Measurements from ENCODE around the gene GPER1. TPM values are rescaled to one million over a fixed set of nuclear protein-coding genes. Genes with fewer than 3 reads are reported as not detected.

Gene GPER1
- total and polyA plus RNA-seq, 4 donors = 2.9 to 23.1 (median 7.4) TPM

- TF ChIP-seq, protein P1, sequence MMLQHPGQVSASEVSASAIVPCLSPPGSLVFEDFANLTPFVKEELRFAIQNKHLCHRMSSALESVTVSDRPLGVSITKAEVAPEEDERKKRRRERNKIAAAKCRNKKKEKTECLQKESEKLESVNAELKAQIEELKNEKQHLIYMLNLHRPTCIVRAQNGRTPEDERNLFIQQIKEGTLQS (IDR thresholded peaks at IDR 0.05) = no peak
- no peak for TF ChIP-seq GABPA (IDR thresholded peaks at IDR 0.05 in 1 of 2, conservative IDR thresholded peaks at IDR 0.05 in 1 of 2)
- TF ChIP-seq REST (IDR thresholded peaks at IDR 0.05) = peak; percentile 41
Observed at GRCh38 chr7:1123715-1124114, 35.8 kb downstream of the GPER1 start (continued).

DNA sequence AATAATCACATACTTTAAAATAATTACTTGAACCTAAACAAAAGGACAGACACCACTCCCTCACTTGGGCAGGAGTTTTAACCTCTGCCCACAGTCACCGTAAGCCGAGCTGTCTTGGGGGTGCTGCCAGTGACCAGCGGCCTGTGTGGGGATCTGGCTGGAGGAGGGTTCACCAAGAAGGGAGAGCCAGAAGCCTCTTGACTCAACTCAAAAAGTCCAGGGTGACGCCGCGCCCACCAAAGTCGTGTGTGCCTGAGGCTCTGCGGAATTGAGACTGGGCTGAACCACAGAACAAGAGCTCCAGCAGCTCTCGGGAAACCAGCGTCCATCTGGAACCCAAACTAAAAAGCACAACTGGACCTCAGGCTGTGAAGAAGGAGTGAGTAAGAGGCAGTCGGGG lies 36.3 kb downstream of the GPER1 start:
- 82% methylated on average over 11 of the region's 11 CpGs for WGBS
- H3K27me3 ChIP-seq (ENCODE audit: control insufficient read depth in 4 of 4, insufficient read depth in 4 of 4, low read length in 3 of 4) = no peaks in the 10 kb centered on the region
- TF ChIP-seq, protein P2, sequence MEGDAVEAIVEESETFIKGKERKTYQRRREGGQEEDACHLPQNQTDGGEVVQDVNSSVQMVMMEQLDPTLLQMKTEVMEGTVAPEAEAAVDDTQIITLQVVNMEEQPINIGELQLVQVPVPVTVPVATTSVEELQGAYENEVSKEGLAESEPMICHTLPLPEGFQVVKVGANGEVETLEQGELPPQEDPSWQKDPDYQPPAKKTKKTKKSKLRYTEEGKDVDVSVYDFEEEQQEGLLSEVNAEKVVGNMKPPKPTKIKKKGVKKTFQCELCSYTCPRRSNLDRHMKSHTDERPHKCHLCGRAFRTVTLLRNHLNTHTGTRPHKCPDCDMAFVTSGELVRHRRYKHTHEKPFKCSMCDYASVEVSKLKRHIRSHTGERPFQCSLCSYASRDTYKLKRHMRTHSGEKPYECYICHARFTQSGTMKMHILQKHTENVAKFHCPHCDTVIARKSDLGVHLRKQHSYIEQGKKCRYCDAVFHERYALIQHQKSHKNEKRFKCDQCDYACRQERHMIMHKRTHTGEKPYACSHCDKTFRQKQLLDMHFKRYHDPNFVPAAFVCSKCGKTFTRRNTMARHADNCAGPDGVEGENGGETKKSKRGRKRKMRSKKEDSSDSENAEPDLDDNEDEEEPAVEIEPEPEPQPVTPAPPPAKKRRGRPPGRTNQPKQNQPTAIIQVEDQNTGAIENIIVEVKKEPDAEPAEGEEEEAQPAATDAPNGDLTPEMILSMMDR (IDR thresholded peaks at IDR 0.05; ENCODE audit: low read depth, low read length, missing input control) = no peak
- TF ChIP-seq, protein P1 (IDR thresholded peaks at IDR 0.05) = no peak
- no peak for TF ChIP-seq FOXA2 (IDR thresholded peaks at IDR 0.05)
- TF ChIP-seq, protein P3, sequence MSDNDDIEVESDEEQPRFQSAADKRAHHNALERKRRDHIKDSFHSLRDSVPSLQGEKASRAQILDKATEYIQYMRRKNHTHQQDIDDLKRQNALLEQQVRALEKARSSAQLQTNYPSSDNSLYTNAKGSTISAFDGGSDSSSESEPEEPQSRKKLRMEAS (IDR thresholded peaks at IDR 0.05) = no peak
- TF ChIP-seq REST (IDR thresholded peaks at IDR 0.05) = no peak
- TF ChIP-seq, protein P4, sequence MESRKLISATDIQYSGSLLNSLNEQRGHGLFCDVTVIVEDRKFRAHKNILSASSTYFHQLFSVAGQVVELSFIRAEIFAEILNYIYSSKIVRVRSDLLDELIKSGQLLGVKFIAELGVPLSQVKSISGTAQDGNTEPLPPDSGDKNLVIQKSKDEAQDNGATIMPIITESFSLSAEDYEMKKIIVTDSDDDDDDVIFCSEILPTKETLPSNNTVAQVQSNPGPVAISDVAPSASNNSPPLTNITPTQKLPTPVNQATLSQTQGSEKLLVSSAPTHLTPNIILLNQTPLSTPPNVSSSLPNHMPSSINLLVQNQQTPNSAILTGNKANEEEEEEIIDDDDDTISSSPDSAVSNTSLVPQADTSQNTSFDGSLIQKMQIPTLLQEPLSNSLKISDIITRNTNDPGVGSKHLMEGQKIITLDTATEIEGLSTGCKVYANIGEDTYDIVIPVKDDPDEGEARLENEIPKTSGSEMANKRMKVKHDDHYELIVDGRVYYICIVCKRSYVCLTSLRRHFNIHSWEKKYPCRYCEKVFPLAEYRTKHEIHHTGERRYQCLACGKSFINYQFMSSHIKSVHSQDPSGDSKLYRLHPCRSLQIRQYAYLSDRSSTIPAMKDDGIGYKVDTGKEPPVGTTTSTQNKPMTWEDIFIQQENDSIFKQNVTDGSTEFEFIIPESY (IDR thresholded peaks at IDR 0.05) = no peak
- TF ChIP-seq NR2F2 (IDR thresholded peaks at IDR 0.05) = no peak
- no peak for TF ChIP-seq JUND (IDR thresholded peaks at IDR 0.05)
- TF ChIP-seq EGR1 (IDR thresholded peaks at IDR 0.05; ENCODE audit: low read depth in 2 of 2) = no peak
- TF ChIP-seq HNF4A (conservative IDR thresholded peaks at IDR 0.05) = no peak
- TF ChIP-seq RXRA (IDR thresholded peaks at IDR 0.05) = no peak
- no peak for TF ChIP-seq TAF1 (conservative IDR thresholded peaks at IDR 0.05)
- TF ChIP-seq GABPA (IDR thresholded peaks at IDR 0.05 in 1 of 2, conservative IDR thresholded peaks at IDR 0.05 in 1 of 2) = no peak
- no peak for TF ChIP-seq FOXA1 (IDR thresholded peaks at IDR 0.05)
- no peak for TF ChIP-seq RAD21 (IDR thresholded peaks at IDR 0.05)
- no peak for TF ChIP-seq SP1 (IDR thresholded peaks at IDR 0.05)
- TF ChIP-seq YY1 (IDR thresholded peaks at IDR 0.05) = no peak
- no peak for TF ChIP-seq HNF4G (IDR thresholded peaks at IDR 0.05)
- no peak for DNase-seq (ENCODE audit: low spot score)
- peaks cover 0 to 13% (median 8%) of the 10 kb centered on the region in 4 donors for H3K4me1 ChIP-seq (ENCODE audit: control insufficient read depth in 4 of 4, insufficient read depth in 4 of 4, low read length in 3 of 4)
- H3K36me3 ChIP-seq (ENCODE audit: control insufficient read depth in 4 of 4, insufficient read depth in 3 of 4, low read depth in 1 of 4, low read length in 3 of 4) = no peaks in the 10 kb centered on the region
- H3K9ac ChIP-seq (ENCODE audit: low read depth in 1 of 2, low read length in 2 of 2) = no peak overlapping the region
- no peaks in the 10 kb centered on the region for H3K9me3 ChIP-seq (ENCODE audit: control insufficient read depth in 4 of 4, low read length in 3 of 4)
- no peak overlapping the region for H3K4me3 ChIP-seq (ENCODE audit: low read depth in 1 of 3, low read length in 3 of 3)
- H3K27ac ChIP-seq (ENCODE audit: low read depth in 1 of 2, low read length in 2 of 2) = no peak overlapping the region
